GM19324 (cell line): ENCODE measurements around the gene CIAO3.

Experiments
- ATAC-seq: cut with Tn5 transposase; IDR thresholded peaks from one replicate; pipeline ENCODE4 v1.9.1; 2021; ENCODE audit warnings: mild to moderate bottlenecking, moderate library complexity; ENCODE audit not compliant: unreplicated experiment, low FRiP score

CIAO3 gene

GRCh38 chr16:726188-726437, 14.7 kb downstream of the CIAO3 start:
- ATAC-seq, result no peak

- ATAC-seq, result no peak
Measured at GRCh38 chr16:725463-726187, 15.2 kb downstream of the CIAO3 start.

GRCh38 chr16:725041-725376, 15.8 kb downstream of the CIAO3 start:
- ATAC-seq, result no peak

GRCh38 chr16:724188-725040, 16.4 kb downstream of the CIAO3 start:
- no peak for ATAC-seq

GRCh38 chr16:723695-724094, 17.1 kb downstream of the CIAO3 start:
- ATAC-seq, result no peak

GRCh38 chr16:722835-723633, 17.8 kb downstream of the CIAO3 start:
- ATAC-seq, result no peak

GRCh38 chr16:721765-722540, 18.8 kb downstream of the CIAO3 start:
- ATAC-seq, result no peak

GRCh38 chr16:720990-721764, 19.6 kb downstream of the CIAO3 start, which contains the start of gene ANTKMT:
Gene ANTKMT (plus strand): TSS chr16:721146. CDS start chr16:721275, 129 bp downstream.
- peak; percentile 74 for ATAC-seq

- ATAC-seq, result peak; percentile 18
Measured at GRCh38 chr16:720447-720989, 20.3 kb downstream of the CIAO3 start.

GRCh38 chr16:719815-720446, 20.9 kb downstream of the CIAO3 start:
- ATAC-seq, result no peak

- ATAC-seq, result no peak
Measured at GRCh38 chr16:718922-719321, 21.9 kb downstream of the CIAO3 start.

GRCh38 chr16:718389-718788, 22.4 kb downstream of the CIAO3 start:
- ATAC-seq, result no peak

- ATAC-seq, result no peak
Measured at GRCh38 chr16:717450-718245, 23.1 kb downstream of the CIAO3 start.

- ATAC-seq, result no peak
Measured at GRCh38 chr16:716768-717325, 23.9 kb downstream of the CIAO3 start.

- ATAC-seq, result no peak
Measured at GRCh38 chr16:716200-716568, 24.6 kb downstream of the CIAO3 start.

- ATAC-seq, result peak; percentile 24
Measured at GRCh38 chr16:715477-716199, 25.2 kb downstream of the CIAO3 start.
